ENCODE measurements around the gene ABCC5.
A peak's percentile ranks its signal among the peaks of the same experiment; 100 is the strongest.
"Not testable (repeated sequence)": the region's sequence is repeated elsewhere in the genome, so short reads cannot be mapped to it uniquely, and the experiment has no call there.

The ABCC5 gene

DNA sequence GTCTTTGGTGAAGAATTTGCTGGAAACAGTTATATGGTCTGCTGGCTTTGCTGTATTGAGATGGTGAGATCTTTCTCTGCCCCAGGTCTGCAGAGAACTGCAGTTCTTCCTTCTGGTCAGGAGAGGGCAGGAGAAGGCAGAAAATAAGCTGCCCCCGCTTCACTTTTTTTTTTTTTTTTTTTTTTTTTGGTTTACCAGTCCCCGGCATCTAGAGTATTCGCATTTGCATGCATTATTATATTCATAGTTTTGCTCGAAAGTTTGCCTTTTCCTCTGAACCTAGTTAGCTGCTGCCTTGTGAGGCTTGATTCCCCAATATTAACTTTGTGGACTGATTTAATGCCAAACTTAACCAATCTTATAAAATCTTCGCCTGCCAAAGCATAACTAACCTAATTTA lies 122.4 kb downstream of the ABCC5 start:
- DNase-seq, result peak in 10 of 56 donors; percentile 3 to 24 (median 8)

GRCh38 chr3:183892610-183893214 lies 125.0 kb downstream of the ABCC5 start:
- no peak for DNase-seq

DNA sequence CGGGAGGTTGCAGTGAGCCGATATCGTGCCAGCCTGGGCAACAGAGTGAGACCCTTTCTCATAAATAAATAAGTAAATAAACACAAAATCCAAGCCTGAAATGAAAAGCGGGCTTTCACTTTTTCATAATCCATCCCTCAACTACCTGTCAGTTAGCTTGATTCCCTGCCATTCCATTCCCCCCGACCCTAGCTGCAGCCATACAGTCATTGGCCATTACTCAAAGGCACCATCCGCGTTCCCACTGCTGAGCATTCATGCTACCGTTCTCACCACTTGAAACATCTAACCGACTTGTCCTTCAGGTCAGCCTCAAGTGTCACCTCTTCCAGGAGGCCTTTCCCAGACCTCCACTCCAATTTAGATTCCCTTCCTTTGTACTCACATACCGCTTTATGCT lies 131.9 kb downstream of the ABCC5 start:
- DNase-seq, result no peak

GRCh38 chr3:183884427-183885296 lies 133.0 kb downstream of the ABCC5 start, which contains the start of gene PARL:
TSS of gene PARL (minus strand) at chr3:183884880. CDS start at chr3:183884846, 34 bp downstream.
- DNase-seq, result peak; percentile 40 to 98 (median 92)

- DNase-seq, result no peak
Measured at GRCh38 chr3:183884097-183884426, 133.6 kb downstream of the ABCC5 start.

DNA sequence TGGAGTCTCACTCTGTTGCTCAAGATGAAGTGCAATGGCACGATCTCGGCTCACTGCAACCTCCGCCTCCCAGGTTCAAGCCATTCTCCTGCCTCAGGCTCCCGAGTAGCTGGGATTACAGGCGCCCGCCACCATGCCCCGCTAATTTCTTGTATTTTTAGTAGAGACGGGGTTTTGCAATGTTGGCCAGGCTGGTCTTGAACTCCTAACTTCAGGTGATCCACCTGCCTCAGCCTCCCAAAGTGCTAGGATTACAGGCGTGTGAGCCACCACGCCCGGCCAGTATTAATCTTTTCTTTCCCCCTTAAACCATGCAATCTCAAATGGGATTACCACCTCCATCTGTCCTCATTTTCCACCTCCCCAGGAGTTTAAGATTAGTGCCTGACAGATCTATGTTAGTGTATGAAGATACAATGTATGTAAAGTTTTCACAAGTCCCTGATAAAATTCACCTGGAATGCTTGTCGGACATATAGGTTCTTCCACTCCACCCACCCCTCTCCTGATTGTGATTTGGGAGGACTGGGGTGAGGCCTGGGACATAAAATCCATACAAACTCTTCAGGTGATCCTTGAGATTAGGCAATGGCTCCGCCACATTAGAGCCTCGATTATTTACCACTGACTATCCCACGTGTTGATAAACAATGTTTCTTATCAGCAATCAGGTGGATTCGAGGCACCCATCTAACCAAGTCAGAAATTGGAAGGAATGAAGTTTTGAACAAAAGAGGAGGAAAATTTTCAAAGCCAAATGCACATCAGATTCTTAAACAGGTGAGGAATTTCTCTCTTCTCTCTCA lies 134.2 kb downstream of the ABCC5 start:
- DNase-seq, result no peak

DNA sequence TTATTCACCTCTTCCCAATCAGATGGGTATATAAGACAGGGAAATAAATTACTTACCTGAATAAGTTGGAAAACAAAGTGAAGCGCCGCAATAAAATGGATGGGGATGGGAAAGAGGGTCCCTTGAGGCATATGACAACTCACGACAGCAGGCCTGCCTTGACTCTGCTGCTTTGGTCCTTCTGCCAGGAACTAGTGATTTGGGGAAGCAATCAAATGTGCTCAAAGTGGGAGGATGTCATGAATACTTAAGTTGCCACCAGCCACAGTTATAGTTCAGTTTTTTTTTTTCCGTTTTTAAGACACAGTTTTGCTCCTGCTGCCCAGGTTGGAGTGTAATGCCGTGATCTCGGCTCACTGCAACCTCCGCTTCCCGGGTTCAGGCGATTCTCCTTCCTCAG lies 137.6 kb downstream of the ABCC5 start:
- no peak for DNase-seq

DNA sequence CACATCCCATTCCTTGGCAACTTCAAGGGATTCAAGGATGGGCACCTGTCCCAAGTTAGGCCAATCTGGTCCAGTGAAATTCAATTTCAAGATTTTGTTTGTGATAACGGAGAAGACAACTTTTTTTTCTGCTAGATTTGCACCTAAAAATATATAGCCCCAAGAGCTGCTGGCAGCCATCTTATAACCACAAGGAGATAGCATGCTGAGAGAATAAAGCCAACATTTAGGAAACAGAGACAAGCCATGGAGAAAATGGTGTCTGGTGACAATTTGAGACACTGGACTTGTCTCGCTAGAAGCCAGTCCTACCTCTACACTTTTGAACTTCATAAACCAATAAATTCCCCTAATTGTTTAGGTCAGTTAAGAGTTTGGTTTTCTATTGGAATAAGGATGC lies 138.4 kb downstream of the ABCC5 start:
- no peak for DNase-seq

GRCh38 chr3:183878071-183878470 lies 139.6 kb downstream of the ABCC5 start:
- peak in 2 of 56 donors; percentile 3 to 4 for DNase-seq

DNA sequence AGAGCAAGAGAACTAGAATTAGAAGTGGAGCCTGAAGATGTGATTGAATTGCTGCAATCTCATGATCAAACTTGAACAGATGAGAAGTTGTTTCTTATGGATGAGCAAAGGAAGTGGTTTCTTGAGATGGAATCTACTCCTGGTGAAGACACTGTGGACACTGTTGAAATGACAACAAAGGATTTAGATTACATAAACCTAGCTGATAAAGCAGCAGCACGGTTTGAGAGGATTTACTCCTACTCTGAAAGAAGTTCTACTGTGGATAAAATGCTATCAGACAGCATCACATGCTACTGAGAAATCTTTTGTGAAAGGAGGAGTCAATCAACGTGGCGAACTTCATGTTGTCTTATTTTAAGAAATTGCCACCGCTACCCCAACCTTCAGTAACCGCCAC lies 140.5 kb downstream of the ABCC5 start:
- not testable (repeated sequence) for DNase-seq

DNA sequence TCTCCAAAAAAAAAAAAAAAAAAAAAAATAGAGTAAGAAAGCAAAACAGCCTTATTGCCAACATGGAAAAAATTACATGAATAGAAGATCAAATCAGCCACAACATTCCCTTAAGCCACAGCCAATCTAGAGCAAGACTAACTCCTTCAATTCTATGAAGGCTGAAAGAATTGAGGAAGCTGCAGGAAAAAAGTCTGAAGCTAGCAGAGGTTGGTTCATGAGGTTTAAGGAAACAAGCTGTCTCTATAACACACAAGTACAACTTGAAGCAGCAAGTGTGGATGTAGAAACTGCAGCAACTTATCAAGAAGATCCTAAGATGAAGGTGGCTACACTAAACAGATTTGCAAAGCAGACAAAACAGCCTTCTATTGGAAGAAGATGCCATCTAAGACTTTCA lies 142.3 kb downstream of the ABCC5 start:
- no peak for DNase-seq

DNA sequence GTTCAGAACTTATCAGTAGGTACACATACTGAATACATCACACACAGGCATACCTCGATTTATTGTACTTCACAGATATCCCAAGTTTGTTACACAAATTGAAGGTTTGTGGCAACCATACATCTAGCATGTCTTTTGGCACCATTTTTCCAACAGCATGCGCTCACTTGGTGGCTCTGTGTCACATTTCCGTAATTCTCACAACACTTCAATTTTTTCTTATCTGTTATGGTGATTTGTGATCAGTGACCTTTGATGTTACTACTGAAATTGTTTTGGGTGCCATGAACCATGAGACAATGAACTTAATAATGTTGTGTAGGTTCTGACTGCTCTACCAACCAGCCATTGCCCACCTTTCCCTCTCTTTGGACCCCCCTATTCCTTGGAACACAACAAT lies 143.8 kb downstream of the ABCC5 start:
- DNase-seq, result no peak

DNA sequence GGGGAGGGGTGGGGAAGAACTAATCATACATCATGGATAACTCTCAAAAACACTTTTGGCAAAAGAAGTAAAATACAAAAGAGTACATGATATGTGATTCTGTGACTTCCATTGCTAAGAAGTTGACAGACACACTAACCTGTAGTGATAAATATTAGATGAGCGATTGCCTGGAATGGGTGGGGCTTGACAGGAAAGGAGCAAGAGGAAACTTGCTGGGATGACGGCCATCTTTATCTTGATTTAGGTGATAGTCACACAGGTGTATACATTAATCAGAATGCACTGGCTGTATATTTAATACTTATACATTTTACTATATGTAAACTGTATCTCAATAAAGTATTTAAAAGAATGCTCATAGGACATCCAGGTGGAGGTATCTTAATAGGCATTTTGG lies 146.1 kb downstream of the ABCC5 start:
- DNase-seq, result no peak

DNA sequence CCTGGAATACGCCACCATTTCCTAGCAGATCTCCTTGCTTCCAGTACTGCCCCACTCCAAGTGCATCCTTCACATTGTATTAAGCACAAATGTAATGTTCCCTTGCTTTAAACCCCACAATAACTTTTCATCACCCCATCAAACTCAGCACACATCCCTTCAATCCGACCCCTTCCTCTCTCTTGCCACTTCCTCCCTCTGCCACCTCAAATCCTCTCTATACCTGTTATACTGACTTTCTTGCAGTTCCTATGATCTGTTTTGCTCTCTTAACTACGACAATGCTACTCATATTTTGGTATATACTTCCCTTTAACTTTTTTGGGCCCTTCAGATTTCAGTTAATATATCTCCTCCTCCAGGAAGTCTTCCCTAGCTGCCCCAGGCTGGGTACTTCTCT lies 147.1 kb downstream of the ABCC5 start:
- no peak for DNase-seq

Measured in nucleus accumbens (tissue), 56 donors.